Endothelial cell of umbilical vein (primary cell): ENCODE data around the gene PLA2G6. TPM values are rescaled to one million over a fixed set of nuclear protein-coding genes. Genes with fewer than 3 reads are reported as not detected.
"Not testable (repeated sequence)": the region's sequence is repeated elsewhere in the genome, so short reads cannot be mapped to it uniquely, and the experiment has no call there.

ENCODE experiments used
- BruUV-seq: library from RNA; stranded (reverse); fragments of 400-500 nt; replicated peaks from 2 replicates; lab custom pipeline; 2021; lab: Mats Ljungman, UMichigan
- CTCF ChIA-PET: fragments of 300-600, 350-600 bp; sonication (Branson Sonifier 250); formaldehyde crosslinking; loops from one replicate; lab custom pipeline; 2021; ENCODE audit warnings: antibody characterized with exemption, inconsistent platforms; lab: Charles Lee
- POLR2A ChIA-PET: fragments of 300-600, 350-600 bp; sonication (Branson Sonifier 250); formaldehyde crosslinking; loops from one replicate; lab custom pipeline; 2021; ENCODE audit warnings: antibody characterized with exemption, inconsistent platforms; lab: Charles Lee
- DNase-seq: peaks from one replicate; pipeline ENCODE4 v3.0.0-alpha.2; 2011; ENCODE audit warnings: low read depth, low spot score
- FAIRE-seq: peaks from 2 replicates; lab custom pipeline; 2011; peaks lifted over from hg19 to GRCh38; lab: Jason Lieb, UNC
- H2AFZ ChIP-seq: 2 replicates; pipeline ENCODE4 v1.6.0; 2012; ENCODE audit warnings: low read depth, low read length, control low read depth, inconsistent platforms
- H3K27ac ChIP-seq: 2 replicates; pipeline ENCODE4 v1.5.1; 2011; ENCODE audit warnings: low read depth, mild to moderate bottlenecking, control low read depth, low read length, moderate library complexity; ENCODE audit not compliant: insufficient read depth
- H3K27me3 ChIP-seq, 2 experiments: 2 replicates each; pipeline versions ENCODE4 v1.6.0 to v1.6.1; 2011; ENCODE audit warnings: low read length in 2 of 2, mixed read lengths in 1 of 2; ENCODE audit not compliant: control insufficient read depth in 2 of 2, insufficient read depth in 2 of 2
- H3K36me3 ChIP-seq, 2 experiments: 2 replicates in 1 of 2; 3 replicates in 1 of 2; pipeline ENCODE4 v1.5.1; 2011; ENCODE audit warnings: low read length in 2 of 2, mild to moderate bottlenecking in 1 of 2, moderate library complexity in 1 of 2; ENCODE audit not compliant: control insufficient read depth in 2 of 2, insufficient read depth in 2 of 2; ENCODE audit errors: extremely low read depth in 1 of 2
- H3K4me1 ChIP-seq: 3 replicates; pipeline ENCODE4 v1.5.1; 2011; ENCODE audit warnings: mild to moderate bottlenecking, low read length; ENCODE audit not compliant: control insufficient read depth, insufficient read depth; ENCODE audit errors: extremely low read depth
- H3K4me2 ChIP-seq: 2 replicates; pipeline ENCODE4 v1.6.1; 2011; ENCODE audit warnings: low read length, control low read depth, mixed read lengths; ENCODE audit not compliant: insufficient read depth
- H3K4me3 ChIP-seq, 3 experiments: fragments of 200-600 bp in 1 of 3; sonication (generic), shearing (Covaris generic) in 1 of 3; replicated peaks in 1 of 3; 2 replicates each; pipeline ENCODE4 v1.5.1; 2011 to 2016; ENCODE audit warnings: control low read depth in 3 of 3, low read length in 3 of 3, mild to moderate bottlenecking in 2 of 3, inconsistent platforms in 1 of 3, low read depth in 1 of 3, moderate library complexity in 1 of 3; ENCODE audit not compliant: insufficient read depth in 1 of 3
- H3K79me2 ChIP-seq: 2 replicates; pipeline ENCODE4 v1.6.0; 2012; ENCODE audit warnings: low read length, inconsistent platforms; ENCODE audit not compliant: control insufficient read depth, insufficient read depth
- H3K9ac ChIP-seq: replicated peaks from 2 replicates; pipeline ENCODE3; 2011; ENCODE audit warnings: low read length, control low read depth; ENCODE audit not compliant: insufficient read depth; ENCODE audit errors: extremely low read depth
- H3K9me1 ChIP-seq: replicated peaks from 3 replicates; pipeline ENCODE4 v1.6.0; 2011; ENCODE audit warnings: mild to moderate bottlenecking, low read length; ENCODE audit not compliant: control insufficient read depth, insufficient read depth; ENCODE audit errors: extremely low read depth
- H3K9me3 ChIP-seq: replicated peaks from 2 replicates; pipeline ENCODE4 v1.5.1; 2012; ENCODE audit warnings: low read length, inconsistent platforms; ENCODE audit not compliant: control insufficient read depth, insufficient read depth
- H4K20me1 ChIP-seq: replicated peaks from 2 replicates; pipeline ENCODE3; 2011; ENCODE audit warnings: mild to moderate bottlenecking, low read length; ENCODE audit not compliant: control insufficient read depth, insufficient read depth; ENCODE audit errors: extremely low read depth
- EZH2 ChIP-seq: IDR thresholded peaks from 2 replicates; pipeline ENCODE4 v1.6.1; 2012; ENCODE audit warnings: borderline replicate concordance, low read depth, mild to moderate bottlenecking, moderate library complexity, low read length, inconsistent platforms; ENCODE audit not compliant: severe bottlenecking
- FOS ChIP-seq: IDR thresholded peaks from 2 replicates; pipeline ENCODE4 v1.6.1; 2011; ENCODE audit warnings: mild to moderate bottlenecking, low read length, moderate library complexity, borderline replicate concordance; ENCODE audit not compliant: insufficient read depth
- GATA2 ChIP-seq: IDR thresholded peaks from 2 replicates; pipeline ENCODE4 v1.7.0; 2011; ENCODE audit warnings: low read depth, mild to moderate bottlenecking, moderate library complexity, mixed read lengths, low read length; ENCODE audit not compliant: insufficient read length, insufficient read depth
- JUN ChIP-seq: IDR thresholded peaks from 2 replicates; pipeline ENCODE4 v1.6.1; 2011; ENCODE audit warnings: borderline replicate concordance, low read depth; ENCODE audit not compliant: insufficient read length, insufficient read depth
- MAX ChIP-seq: IDR thresholded peaks from 2 replicates; pipeline ENCODE4 v1.6.1; 2011; ENCODE audit not compliant: insufficient read depth, insufficient read length
- MYC ChIP-seq: IDR thresholded peaks from one replicate; pipeline ENCODE4 v1.6.1; 2011; ENCODE audit warnings: mild to moderate bottlenecking, low read depth, low read length
- POLR2A ChIP-seq: IDR thresholded peaks from 2 replicates; pipeline ENCODE4 v1.6.1; 2012; ENCODE audit warnings: low read depth, mild to moderate bottlenecking, control low read depth, low read length
- POLR2AphosphoS5 ChIP-seq: IDR thresholded peaks from 2 replicates; pipeline ENCODE4 v1.6.1; 2012; ENCODE audit warnings: low read depth, mild to moderate bottlenecking, control low read depth, low read length, moderate library complexity; ENCODE audit not compliant: insufficient read depth
- dilution Hi-C: fragments of 300-500 bp; cut with MboI; formaldehyde crosslinking; loops from one replicate; pipeline ENCODE4 v1.15.0; 2019; ENCODE audit warnings: low sequenced_read_pairs; ENCODE audit not compliant: extremely low pct_ligation_motif_present
- intact Hi-C: fragments of 100-400 bp; cut with micrococcal nuclease; formaldehyde crosslinking; loops from one replicate; pipeline ENCODE4 v1.10.0; 2022
- polyA plus RNA-seq, 4 experiments: library from polyadenylated mRNA; depleted of rRNA in 3 of 4; stranded (reverse) in 3 of 4; unstranded in 1 of 4; fragments of >200 nt; gene quantifications; 2 replicates each; pipeline versions ENCODE4 v1.2.1 to v1.2.3, GENCODE V29; 2011 to 2012; ENCODE audit warnings: missing spikeins in 1 of 4
- total RNA-seq: library from RNA; stranded (reverse); gene quantifications from 2 replicates; pipeline ENCODE4 v1.2.3, GENCODE V29; 2021
- TF ChIP-seq, protein P1 (sequence below), 2 donors: IDR thresholded peaks; 1 replicate in 1 of 2; 2 replicates in 1 of 2; pipeline ENCODE4 v1.5.1; 2011; ENCODE audit warnings: low read length in 2 of 2, mild to moderate bottlenecking in 2 of 2, moderate library complexity in 2 of 2, control low read depth in 1 of 2, inconsistent platforms in 1 of 2, low read depth in 1 of 2; ENCODE audit not compliant: insufficient read depth in 1 of 2; ENCODE audit errors: extremely low read depth in 1 of 2

PLA2G6 gene
- total and polyA plus RNA-seq, 2 donors (not counting 3 experiments of a cell fraction or from before 2014, with no cell fraction given): 6.6 to 10.3 TPM

- BruUV-seq: no TSS peak
- dilution Hi-C loops (no loop called here), intact Hi-C loops (no loop called here)
- no peaks in the 10 kb centered on the region for H3K4me1 ChIP-seq
- DNase-seq: no peak
- H3K79me2 ChIP-seq: no peaks in the 10 kb centered on the region
- no peaks in the 10 kb centered on the region for H3K36me3 ChIP-seq
- no peak for TF ChIP-seq POLR2A
- TF ChIP-seq POLR2AphosphoS5: no peak
- no peak for TF ChIP-seq FOS
- no peak for TF ChIP-seq GATA2
- TF ChIP-seq MAX: no peak
- TF ChIP-seq JUN: no peak
- TF ChIP-seq, protein P1, sequence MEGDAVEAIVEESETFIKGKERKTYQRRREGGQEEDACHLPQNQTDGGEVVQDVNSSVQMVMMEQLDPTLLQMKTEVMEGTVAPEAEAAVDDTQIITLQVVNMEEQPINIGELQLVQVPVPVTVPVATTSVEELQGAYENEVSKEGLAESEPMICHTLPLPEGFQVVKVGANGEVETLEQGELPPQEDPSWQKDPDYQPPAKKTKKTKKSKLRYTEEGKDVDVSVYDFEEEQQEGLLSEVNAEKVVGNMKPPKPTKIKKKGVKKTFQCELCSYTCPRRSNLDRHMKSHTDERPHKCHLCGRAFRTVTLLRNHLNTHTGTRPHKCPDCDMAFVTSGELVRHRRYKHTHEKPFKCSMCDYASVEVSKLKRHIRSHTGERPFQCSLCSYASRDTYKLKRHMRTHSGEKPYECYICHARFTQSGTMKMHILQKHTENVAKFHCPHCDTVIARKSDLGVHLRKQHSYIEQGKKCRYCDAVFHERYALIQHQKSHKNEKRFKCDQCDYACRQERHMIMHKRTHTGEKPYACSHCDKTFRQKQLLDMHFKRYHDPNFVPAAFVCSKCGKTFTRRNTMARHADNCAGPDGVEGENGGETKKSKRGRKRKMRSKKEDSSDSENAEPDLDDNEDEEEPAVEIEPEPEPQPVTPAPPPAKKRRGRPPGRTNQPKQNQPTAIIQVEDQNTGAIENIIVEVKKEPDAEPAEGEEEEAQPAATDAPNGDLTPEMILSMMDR (IDR thresholded peaks at IDR 0.05; ENCODE audit: extremely low read depth in 1 of 2, insufficient read depth in 1 of 2, low read depth in 1 of 2, low read length in 2 of 2): no peak
- no peak for TF ChIP-seq EZH2
- no peak for TF ChIP-seq MYC
- no peaks in the 10 kb centered on the region for H3K9me1 ChIP-seq
- H3K9me3 ChIP-seq: no peaks in the 10 kb centered on the region
- no peaks in the 10 kb centered on the region for H3K27me3 ChIP-seq
- no peaks in the 10 kb centered on the region for H4K20me1 ChIP-seq
- no peak overlapping the region for H3K27ac ChIP-seq
- H3K9ac ChIP-seq: no peak overlapping the region
- H3K4me3 ChIP-seq: no peak overlapping the region
- H2AFZ ChIP-seq: no peak overlapping the region
- no peak for FAIRE-seq
- no peak overlapping the region for H3K4me2 ChIP-seq
- CTCF ChIA-PET: interaction anchor here (1.0 to 1.6 kb wide), 2 partner anchors 16 to 23 kb away, joined by 4 to 5 read pairs; no protein-coding TSS in a partner anchor
- POLR2A ChIA-PET: no interaction called here
These were observed 61.1 kb downstream of the PLA2G6 start for GRCh38 chr22:38120359-38121110.

- dilution Hi-C loops, POLR2A ChIA-PET, intact Hi-C loops: not testable (repeated sequence)
These were observed 62.9 kb downstream of the PLA2G6 start for GRCh38 chr22:38118747-38119146.

More at GRCh38 chr22:38118747-38119146, 62.9 kb downstream of the PLA2G6 start:
- CTCF ChIA-PET: interaction anchor here (1.3 to 1.4 kb wide), 2 partner anchors 41 to 66 kb away, joined by 3 read pairs; no protein-coding TSS in a partner anchor
- H3K9ac ChIP-seq, H3K27ac ChIP-seq, H3K9me1 ChIP-seq, H2AFZ ChIP-seq, H3K9me3 ChIP-seq, BruUV-seq, H3K4me2 ChIP-seq, H3K27me3 ChIP-seq, H3K36me3 ChIP-seq, H3K4me1 ChIP-seq, FAIRE-seq, H3K79me2 ChIP-seq, H4K20me1 ChIP-seq, H3K4me3 ChIP-seq, DNase-seq: not testable (repeated sequence)
